H9 (cell line): ENCODE data around the gene OLR1. TPM values are rescaled to one million over a fixed set of nuclear protein-coding genes. Genes with fewer than 3 reads are reported as not detected.

Experiments used
- DNase-seq: peaks from one replicate; pipeline ENCODE4 v3.0.0-alpha.2; 2017
- H2AFZ ChIP-seq: one replicate; pipeline ENCODE4 v1.6.1; 2013; ENCODE audit warnings: mild to moderate bottlenecking, low read length, control low read depth, moderate library complexity
- H2AK5ac ChIP-seq: 2 replicates; pipeline ENCODE4 v1.6.1; 2013; ENCODE audit warnings: low read length, control low read depth, mixed read lengths; ENCODE audit not compliant: insufficient read length
- H2BK120ac ChIP-seq: one replicate; pipeline ENCODE4 v1.6.1; 2013; ENCODE audit warnings: low read depth, mild to moderate bottlenecking, low read length, control low read depth, inconsistent platforms; ENCODE audit not compliant: poor library complexity, severe bottlenecking
- H2BK12ac ChIP-seq: 2 replicates; pipeline ENCODE4 v1.6.1; 2013; ENCODE audit warnings: low read length, control low read depth, mixed read lengths, low read depth; ENCODE audit not compliant: insufficient read length
- H2BK15ac ChIP-seq: 2 replicates; pipeline ENCODE4 v1.6.1; 2013; ENCODE audit warnings: low read depth, low read length, control low read depth
- H2BK20ac ChIP-seq: one replicate; pipeline ENCODE4 v1.6.1; 2013; ENCODE audit warnings: low read depth, mild to moderate bottlenecking, low read length, control low read depth, inconsistent platforms; ENCODE audit not compliant: poor library complexity, severe bottlenecking
- H2BK5ac ChIP-seq: 2 replicates; pipeline ENCODE4 v1.6.1; 2013; ENCODE audit warnings: low read length, control low read depth, mixed read lengths; ENCODE audit not compliant: insufficient read length
- H3K14ac ChIP-seq: 2 replicates; pipeline ENCODE4 v1.6.1; 2013; ENCODE audit warnings: low read length, control low read depth; ENCODE audit not compliant: insufficient read depth
- H3K18ac ChIP-seq: 2 replicates; pipeline ENCODE4 v1.6.1; 2013; ENCODE audit warnings: low read depth, mild to moderate bottlenecking, mixed read lengths, low read length, control low read depth; ENCODE audit not compliant: insufficient read length
- H3K23ac ChIP-seq: 2 replicates; pipeline ENCODE4 v1.6.1; 2013; ENCODE audit warnings: low read length, control low read depth, mixed read lengths, low read depth; ENCODE audit not compliant: insufficient read length
- H3K23me2 ChIP-seq: 2 replicates; pipeline ENCODE4 v1.6.1; 2013; ENCODE audit warnings: low read depth, mild to moderate bottlenecking, mixed read lengths, low read length, control low read depth; ENCODE audit not compliant: insufficient read length, poor library complexity, severe bottlenecking
- H3K27ac ChIP-seq: 2 replicates; pipeline ENCODE4 v1.5.1; 2013; ENCODE audit warnings: low read length, control low read depth, mixed read lengths, low read depth; ENCODE audit not compliant: insufficient read length
- H3K27me3 ChIP-seq: 2 replicates; pipeline ENCODE4 v1.6.1; 2013; ENCODE audit warnings: low read length, control low read depth, inconsistent platforms; ENCODE audit not compliant: insufficient read depth
- H3K4ac ChIP-seq: 2 replicates; pipeline ENCODE4 v1.6.1; 2013; ENCODE audit warnings: low read depth, mild to moderate bottlenecking, control low read depth, inconsistent platforms, low read length, moderate library complexity
- H3K4me1 ChIP-seq: 2 replicates; pipeline ENCODE4 v1.6.1; 2013; ENCODE audit warnings: low read length, control low read depth, inconsistent platforms; ENCODE audit not compliant: insufficient read depth
- H3K4me2 ChIP-seq: 2 replicates; pipeline ENCODE4 v1.6.1; 2013; ENCODE audit warnings: low read length, control low read depth, mixed read lengths; ENCODE audit not compliant: insufficient read length, insufficient read depth
- H3K56ac ChIP-seq: 2 replicates; pipeline ENCODE4 v1.6.1; 2013; ENCODE audit warnings: low read depth, mild to moderate bottlenecking, mixed read lengths, low read length, control low read depth; ENCODE audit not compliant: insufficient read length
- H3K79me1 ChIP-seq: 2 replicates; pipeline ENCODE4 v1.6.1; 2013; ENCODE audit warnings: low read depth, mild to moderate bottlenecking, moderate library complexity, low read length, control low read depth, inconsistent platforms; ENCODE audit not compliant: insufficient read depth, poor library complexity, severe bottlenecking
- H3K79me2 ChIP-seq: 2 replicates; pipeline ENCODE4 v1.6.1; 2013; ENCODE audit warnings: low read length, control low read depth, inconsistent platforms; ENCODE audit not compliant: insufficient read depth
- H3K9ac ChIP-seq: 2 replicates; pipeline ENCODE4 v1.6.1; 2013; ENCODE audit warnings: low read length, control low read depth, mixed read lengths; ENCODE audit not compliant: insufficient read length; ENCODE audit errors: extremely low read depth
- H3K9me3 ChIP-seq: one replicate; pipeline ENCODE4 v1.6.1; 2013; ENCODE audit warnings: low read depth, low read length, inconsistent platforms; ENCODE audit not compliant: control insufficient read depth
- H3T11ph ChIP-seq: one replicate; pipeline ENCODE4 v1.6.1; 2013; ENCODE audit warnings: mild to moderate bottlenecking, low read length, control low read depth, inconsistent platforms
- H4K20me1 ChIP-seq: one replicate; pipeline ENCODE4 v1.6.1; 2013; ENCODE audit not compliant: control insufficient read depth, insufficient read length, insufficient read depth
- H4K5ac ChIP-seq: 2 replicates; pipeline ENCODE4 v1.6.1; 2013; ENCODE audit warnings: low read depth, mild to moderate bottlenecking, mixed read lengths, low read length, control low read depth; ENCODE audit not compliant: insufficient read length
- H4K8ac ChIP-seq: replicated peaks from 2 replicates; pipeline ENCODE4 v1.6.1; 2013; ENCODE audit warnings: low read length, control low read depth, mixed read lengths, low read depth; ENCODE audit not compliant: insufficient read length
- H4K91ac ChIP-seq: 2 replicates; pipeline ENCODE4 v1.6.1; 2013; ENCODE audit warnings: low read depth, mild to moderate bottlenecking, moderate library complexity, mixed read lengths, low read length, control low read depth; ENCODE audit not compliant: insufficient read length
- H3K27ac Mint-ChIP-seq, 3 experiments: 2 replicates in 2 of 3; 3 replicates in 1 of 3; pipeline ENCODE4 v1.8.0; 2020 to 2021; ENCODE audit warnings: mixed read lengths in 3 of 3, mild to moderate bottlenecking in 1 of 3, moderate library complexity in 1 of 3
- H3K27me3 Mint-ChIP-seq: 2 replicates; pipeline ENCODE4 v1.8.0; 2021; ENCODE audit warnings: low read depth, mild to moderate bottlenecking, moderate library complexity, mixed read lengths
- H3K36me3 Mint-ChIP-seq, 3 experiments: 2 replicates in 2 of 3; 3 replicates in 1 of 3; pipeline ENCODE4 v1.8.0; 2020 to 2021; ENCODE audit warnings: low read depth in 3 of 3, mixed read lengths in 3 of 3; ENCODE audit not compliant: insufficient read depth in 1 of 3
- H3K4me1 Mint-ChIP-seq, 2 experiments: 2 replicates each; pipeline ENCODE4 v1.8.0; 2020; ENCODE audit warnings: mixed read lengths in 2 of 2
- H3K4me3 Mint-ChIP-seq, 2 experiments: 2 replicates in 1 of 2; 3 replicates in 1 of 2; pipeline ENCODE4 v1.8.0; 2020 to 2021; ENCODE audit warnings: mild to moderate bottlenecking in 2 of 2, mixed read lengths in 2 of 2, moderate library complexity in 1 of 2
- H3K9me3 Mint-ChIP-seq, 2 experiments: 2 replicates in 1 of 2; 3 replicates in 1 of 2; pipeline ENCODE4 v1.8.0; 2020; ENCODE audit warnings: mild to moderate bottlenecking in 2 of 2, mixed read lengths in 2 of 2, moderate library complexity in 1 of 2
- CTCF ChIP-seq: fragments of 200-600 bp; sonication (generic); conservative IDR thresholded peaks from 3 replicates; pipeline ENCODE4 v1.8.0; 2021; ENCODE audit warnings: antibody characterized with exemption, mild to moderate bottlenecking
- WGBS: extraction: QIAGEN DNeasy Blood & Tissue Kit; methylation state at CpG from one replicate; pipeline ENCODE4 v1.1.7; 2013; ENCODE audit warnings: missing lambda C conversion rate, low lambda C conversion rate, mixed read lengths; ENCODE audit not compliant: insufficient read length; ENCODE audit errors: extremely low coverage; 5-methylcytosine and 5-hydroxymethylcytosine counted together
- total RNA-seq: library from RNA; stranded (reverse); gene quantifications from 2 replicates; pipeline ENCODE4 v1.2.1, GENCODE V29; 2021

The OLR1 gene
- total RNA-seq, 1 experiment from 2014 or later = not detected

DNA sequence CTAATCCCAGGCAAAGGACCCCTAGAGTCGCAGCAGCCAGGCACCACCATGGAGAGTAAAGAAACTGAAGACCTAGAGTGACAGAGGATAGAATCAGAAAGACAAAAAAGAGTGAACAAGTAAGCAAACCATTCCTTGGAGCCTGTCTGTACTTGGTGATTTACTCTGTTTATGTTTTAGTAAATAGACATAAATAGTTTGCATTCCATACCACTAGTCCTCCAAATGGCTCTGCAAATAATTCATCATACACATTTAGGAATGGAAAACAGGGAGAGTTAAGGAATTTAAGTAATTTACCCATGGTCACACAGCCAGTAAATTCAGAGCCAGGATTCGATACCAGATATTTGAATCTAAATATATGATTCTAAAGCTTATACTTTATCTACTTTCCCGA, 2.8 kb downstream of the OLR1 start:
- Histone ChIP-seq H4K8ac (no peak overlapping the region), H2BK120ac (no peak overlapping the region), H3K27ac (no peak overlapping the region), H3K79me1 (no peaks in the 10 kb centered on the region), H2AFZ (no peak overlapping the region), H3K9ac (no peak overlapping the region), H3K79me2 (no peaks in the 10 kb centered on the region), H3K18ac (no peak overlapping the region), H3T11ph (no peak overlapping the region), H3K9me3 (no peaks in the 10 kb centered on the region), H2BK12ac (no peak overlapping the region), H3K4me1 (no peaks in the 10 kb centered on the region), H3K27me3 (no peaks in the 10 kb centered on the region), H3K14ac (no peak overlapping the region), H2AK5ac (no peak overlapping the region), H4K5ac (no peak overlapping the region), H3K4ac (no peak overlapping the region), H3K4me2 (no peak overlapping the region), H4K20me1 (no peaks in the 10 kb centered on the region), H2BK15ac (no peak overlapping the region), H2BK20ac (no peak overlapping the region), H2BK5ac (no peak overlapping the region), H4K91ac (no peak overlapping the region), H3K56ac (no peak overlapping the region), H3K23ac (no peak overlapping the region), H3K23me2 (no peaks in the 10 kb centered on the region)
- no peak for DNase-seq
- no peak for TF ChIP-seq CTCF
- no peaks in the 10 kb centered on the region for H3K27me3 Mint-ChIP-seq
- no peaks in the 10 kb centered on the region for H3K9me3 Mint-ChIP-seq
- no CpG with 5 or more reads among the region's 3 CpGs for WGBS
- H3K4me1 Mint-ChIP-seq = no peaks in the 10 kb centered on the region
- H3K4me3 Mint-ChIP-seq = no peak overlapping the region
- no peaks in the 10 kb centered on the region; a peak in 1 of 7 replicates for H3K36me3 Mint-ChIP-seq
- no peak overlapping the region for H3K27ac Mint-ChIP-seq
